ENCODE measurements around the gene IPP.
"Not testable (repeated sequence)": the region's sequence is repeated elsewhere in the genome, so short reads cannot be mapped to it uniquely, and the experiment has no call there.

IPP gene

DNA sequence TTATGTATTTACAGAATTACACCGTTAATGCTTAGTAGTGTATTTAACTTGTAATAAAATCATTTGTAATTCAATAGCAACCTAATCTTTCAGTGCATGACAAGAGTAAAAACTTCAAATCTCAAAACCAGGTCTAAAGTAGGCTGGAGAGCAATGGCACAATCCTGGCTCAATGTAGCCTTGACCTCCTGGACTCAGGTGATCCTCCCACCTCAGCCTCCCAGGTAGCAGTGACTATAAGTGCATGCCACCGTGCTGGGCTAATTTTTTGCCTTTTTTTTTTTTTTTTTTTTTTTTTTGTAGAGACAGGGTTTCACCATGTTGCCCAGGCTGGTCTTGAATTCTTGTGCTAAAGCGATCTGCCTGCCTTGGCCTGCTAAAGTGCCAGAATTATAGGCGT lies 11.3 kb downstream of the IPP start:
- DNase-seq, result no peak

DNA sequence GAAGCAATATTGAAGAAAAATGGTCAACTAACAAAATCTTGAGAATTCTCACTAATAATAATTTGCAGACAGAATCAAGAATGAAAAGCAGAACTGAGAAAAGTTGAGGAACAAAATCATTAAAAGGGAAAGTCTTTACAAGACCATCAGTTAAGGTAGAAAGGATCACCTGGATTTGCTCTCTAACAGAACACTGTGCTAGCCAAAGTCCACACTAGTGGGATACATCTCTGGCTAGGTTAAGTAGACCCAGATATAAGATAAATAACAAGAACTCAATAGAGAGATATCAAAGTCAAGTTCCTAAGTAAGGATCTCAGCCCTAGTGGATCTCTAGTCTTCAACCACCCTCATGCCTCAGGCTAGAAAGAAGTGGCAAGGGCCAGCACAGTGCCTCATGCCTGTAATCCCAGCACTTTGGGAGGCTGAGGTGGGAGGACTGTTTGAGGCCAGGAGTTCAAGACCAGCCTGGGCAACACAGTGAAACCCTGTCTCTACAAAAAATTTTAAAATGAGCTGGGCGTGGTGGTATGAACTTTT lies 19.6 kb downstream of the IPP start:
- no peak for DNase-seq

DNA sequence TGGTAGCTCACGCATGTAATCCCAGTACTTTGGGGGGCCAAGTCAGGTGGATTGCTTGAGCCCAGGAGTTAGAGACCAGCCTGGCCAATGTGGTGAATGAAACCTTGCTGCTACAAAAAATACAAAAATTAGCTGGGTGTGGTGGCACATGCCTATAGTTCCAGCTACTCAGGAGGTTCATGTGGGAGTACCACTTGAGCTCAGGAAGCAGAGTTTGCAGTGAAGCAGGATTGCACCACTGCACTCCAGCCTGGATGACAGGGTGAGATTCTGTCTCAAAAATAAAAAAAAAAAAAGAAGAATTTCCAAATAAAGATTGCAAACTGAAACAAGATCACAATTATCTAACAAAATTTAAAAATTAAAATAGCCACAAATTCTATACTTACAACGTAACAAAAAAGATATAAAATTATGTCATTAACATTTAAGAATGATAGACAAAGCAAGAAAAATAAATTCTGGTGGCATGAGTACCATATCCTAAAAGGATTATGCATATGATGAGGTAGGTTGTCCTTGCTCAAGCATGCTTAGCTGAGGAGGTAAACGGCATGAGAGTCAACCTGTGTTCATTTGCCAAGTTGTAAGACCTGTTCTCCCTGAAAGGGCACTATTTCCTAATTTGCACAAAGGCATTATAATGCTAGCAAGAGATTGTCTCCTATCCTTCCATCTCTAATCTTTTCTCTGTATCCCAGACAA lies 20.2 kb downstream of the IPP start:
- DNase-seq, result no peak

DNA sequence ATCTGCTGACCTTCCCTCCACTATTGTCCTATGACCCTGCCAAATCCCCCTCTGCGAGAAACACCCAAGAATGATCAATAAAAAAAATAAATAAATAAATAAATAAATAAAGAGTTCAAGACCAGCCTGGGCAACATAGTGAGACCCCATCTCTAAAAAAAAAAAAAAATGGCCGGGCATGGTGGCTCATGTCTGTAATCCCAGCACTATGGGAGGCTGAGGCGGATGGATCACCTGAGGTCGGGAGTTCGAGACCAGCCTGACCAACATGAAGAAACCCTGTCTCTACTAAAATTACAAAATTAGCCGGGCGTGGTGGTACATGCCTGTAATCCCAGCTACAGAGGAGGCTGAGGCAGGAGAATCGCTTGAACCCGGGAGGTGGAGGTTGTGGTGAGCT lies 24.4 kb downstream of the IPP start:
- not testable (repeated sequence) for DNase-seq

DNA sequence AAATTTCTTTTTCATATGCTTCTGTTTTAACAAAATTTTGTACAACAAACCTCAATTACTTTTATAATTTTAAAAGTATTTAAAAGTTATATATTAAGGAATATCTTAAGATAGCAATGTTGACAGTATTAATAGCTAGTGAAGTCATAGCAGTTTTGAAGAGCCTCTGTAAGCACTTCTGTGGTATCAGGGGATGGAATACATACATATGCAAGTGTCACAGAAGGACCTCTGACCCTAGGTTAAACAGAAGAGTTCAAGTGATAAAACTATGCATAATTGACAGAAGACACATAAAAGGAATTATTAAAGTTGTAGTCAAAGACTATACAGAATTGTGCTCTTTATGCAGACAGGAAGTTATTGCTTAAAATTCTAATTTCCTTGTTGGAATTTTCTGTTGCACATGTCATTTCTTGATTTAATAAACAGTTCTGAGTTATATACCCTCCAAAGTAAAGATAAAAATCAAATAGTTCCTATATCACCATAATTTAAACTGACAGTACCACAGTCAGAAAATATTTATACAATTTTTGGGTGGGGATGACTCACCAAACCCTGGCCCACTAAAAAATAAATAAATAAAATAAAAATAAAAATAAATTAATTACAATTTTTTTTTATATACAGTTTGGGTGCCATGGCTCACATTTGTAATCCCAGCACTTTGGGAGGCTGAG lies 27.1 kb downstream of the IPP start:
- no peak for DNase-seq

DNA sequence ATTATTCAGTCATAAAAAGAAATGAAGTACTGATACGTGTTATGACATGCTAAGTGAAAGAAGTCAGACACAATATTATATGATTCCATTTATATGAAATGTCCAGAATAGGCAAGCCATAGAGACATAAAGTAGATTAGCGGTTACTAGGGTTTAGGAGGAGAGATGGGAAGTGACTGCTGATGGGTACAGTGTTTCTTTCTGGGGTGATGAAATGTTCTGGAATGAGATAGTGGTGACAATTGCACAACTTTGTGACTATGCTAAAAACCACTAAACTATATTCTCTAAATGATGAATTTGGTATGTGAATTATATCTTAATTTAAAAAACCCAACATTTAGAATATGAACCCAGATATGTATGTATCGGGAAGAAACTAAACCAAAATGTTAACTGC lies 27.6 kb downstream of the IPP start:
- no peak for DNase-seq

DNA sequence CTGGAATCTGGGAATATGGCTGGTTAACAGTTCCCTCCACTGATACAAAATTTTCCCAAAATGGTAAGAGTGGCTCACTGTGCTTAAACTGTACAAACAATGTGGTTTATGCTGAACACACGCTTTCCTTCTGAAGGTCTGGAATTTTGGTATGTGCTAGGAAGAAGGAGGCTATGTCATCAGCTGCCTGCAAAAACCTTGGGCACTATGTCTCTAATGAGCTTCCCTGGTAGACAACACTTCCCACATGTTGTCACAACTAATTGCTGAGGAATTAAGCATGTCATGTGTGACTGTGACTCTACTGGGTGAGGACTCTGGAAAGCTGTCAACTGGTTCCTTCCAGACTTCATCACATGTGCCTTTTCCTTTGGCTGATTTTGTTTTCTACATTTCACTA lies 29.2 kb downstream of the IPP start:
- no peak for DNase-seq

DNA sequence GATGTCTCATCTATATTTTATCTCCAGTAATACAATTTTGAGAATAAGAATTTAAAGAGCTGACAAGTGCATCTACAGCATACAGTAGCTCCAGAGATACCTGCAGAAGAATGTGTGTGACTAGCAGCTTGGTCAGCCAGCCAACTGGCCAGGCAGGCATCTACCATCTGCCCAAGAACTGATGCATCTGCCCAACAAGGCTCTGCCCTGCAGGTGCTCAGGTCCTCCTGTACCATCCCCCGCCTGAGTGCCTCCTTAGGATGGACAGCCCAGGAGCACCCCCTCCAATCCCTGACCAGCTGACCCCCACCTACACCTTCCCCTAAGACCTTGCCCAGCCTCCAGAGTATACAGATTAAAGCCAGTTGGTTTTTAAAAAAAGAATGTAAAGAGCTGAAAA lies 32.2 kb downstream of the IPP start:
- DNase-seq, result no peak

DNA sequence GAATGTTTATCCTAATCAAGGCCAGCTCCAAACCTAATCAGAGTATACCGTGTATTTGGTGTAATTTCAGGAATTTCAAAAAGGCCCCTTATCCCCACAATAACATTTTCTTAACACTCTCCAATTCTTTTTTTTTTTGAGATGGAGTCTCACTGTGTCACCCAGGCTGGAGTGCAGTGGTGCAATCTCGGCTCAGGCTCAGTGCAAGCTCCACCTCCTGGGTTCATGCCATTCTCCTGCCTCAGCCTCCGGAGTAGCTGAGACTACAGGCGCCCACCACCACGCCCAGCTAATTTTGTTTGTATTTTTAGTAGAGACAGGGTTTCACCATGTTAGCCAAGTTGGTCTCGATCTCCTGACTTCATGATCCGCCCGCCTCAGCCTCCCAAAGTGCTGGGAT lies 33.1 kb downstream of the IPP start:
- DNase-seq, result not testable (repeated sequence)

DNA sequence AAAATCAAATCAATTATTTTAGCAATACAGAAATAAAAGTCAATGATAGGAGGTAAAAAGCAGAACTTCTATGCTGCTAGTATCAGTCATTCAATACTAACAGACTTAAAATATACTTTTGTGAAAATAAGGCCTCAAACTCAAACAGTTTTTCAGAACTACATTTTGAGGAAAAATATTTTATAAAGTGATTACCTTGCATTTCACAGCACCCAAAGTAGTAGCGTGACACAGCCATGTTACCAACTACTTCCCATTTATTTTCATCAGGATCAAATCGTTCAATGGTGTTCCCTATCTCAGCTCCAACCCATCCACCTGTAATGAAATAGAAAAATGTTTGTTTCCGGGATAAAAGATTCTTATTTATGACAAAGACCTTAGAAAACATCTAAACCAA lies 33.8 kb downstream of the IPP start:
- DNase-seq, result no peak

DNA sequence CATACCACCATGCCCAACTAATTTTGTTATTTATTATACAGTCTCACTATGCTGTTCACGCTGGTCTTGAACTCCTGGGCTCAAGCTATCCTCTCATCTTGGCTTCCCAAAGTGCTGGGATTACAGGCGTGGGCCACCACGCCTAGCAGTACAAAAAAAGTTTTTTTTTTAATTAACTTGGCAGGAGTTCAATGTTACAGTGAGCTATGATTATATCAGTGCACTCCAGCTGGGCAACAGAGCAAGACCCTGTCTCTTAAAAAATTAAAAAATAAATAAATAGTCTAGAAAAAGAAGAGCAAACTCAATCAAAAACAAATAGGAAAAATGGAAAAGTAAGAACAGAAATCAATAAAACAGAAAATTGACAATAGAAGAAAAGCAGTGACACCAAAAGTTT lies 36.7 kb downstream of the IPP start:
- DNase-seq, result no peak

DNA sequence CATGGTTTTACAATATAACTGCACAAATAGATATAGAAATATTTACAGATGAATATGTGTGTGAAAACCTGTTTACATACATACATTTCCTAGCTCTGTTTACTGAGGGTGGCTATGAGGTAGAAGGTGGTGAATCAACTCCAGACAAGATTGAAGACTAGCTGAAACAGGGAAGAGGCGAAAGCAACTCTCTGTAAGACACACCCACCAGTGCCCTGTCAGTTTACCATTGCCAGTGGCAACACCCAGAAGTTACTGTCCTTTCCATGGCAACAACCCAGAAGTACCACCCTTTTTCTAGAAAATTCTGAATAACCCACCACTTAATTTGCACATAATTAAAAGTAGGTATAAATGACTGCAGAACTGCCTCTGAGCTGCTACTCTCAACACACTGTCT lies 45.8 kb downstream of the IPP start:
- DNase-seq, result no peak

DNA sequence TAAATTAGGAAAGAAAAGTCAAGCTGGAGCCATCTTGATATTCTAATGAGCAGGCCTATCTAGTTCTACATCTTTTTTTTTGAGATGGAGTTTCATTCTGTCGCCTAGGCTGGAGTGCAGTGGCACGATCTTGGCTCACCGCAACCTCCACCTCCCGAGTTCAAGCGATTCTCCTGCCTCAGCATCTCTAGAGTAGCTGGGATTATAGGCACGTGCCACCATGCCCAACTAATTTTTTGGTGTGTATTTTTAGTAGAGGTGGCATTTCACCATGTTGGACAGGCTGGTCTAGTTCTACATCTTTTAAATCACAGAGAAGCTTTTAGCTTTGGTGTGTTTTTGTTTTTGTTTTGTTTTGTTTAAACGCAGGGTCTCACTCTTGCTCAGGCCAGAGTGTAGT lies 55.6 kb downstream of the IPP start:
- DNase-seq, result no peak

DNA sequence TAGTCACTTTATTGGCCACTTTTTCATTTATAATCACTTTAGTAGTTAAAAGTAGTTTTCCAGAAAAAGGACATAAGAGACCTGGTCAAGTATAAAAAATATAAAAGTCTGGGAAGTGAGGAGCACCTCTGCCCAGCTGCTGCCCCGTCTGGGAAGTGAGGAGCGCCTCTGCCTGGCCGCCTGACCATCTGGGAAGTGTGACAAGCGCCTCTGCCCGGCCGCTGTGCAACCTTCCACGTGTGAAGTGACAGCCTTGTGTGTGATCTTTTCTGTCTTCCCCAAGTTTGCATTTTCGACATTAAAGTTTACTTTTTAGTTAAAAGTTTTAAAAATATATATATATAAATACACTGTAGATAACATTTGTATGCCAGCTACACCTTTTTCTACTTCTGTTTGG lies 56.6 kb downstream of the IPP start:
- not testable (repeated sequence) for DNase-seq

DNA sequence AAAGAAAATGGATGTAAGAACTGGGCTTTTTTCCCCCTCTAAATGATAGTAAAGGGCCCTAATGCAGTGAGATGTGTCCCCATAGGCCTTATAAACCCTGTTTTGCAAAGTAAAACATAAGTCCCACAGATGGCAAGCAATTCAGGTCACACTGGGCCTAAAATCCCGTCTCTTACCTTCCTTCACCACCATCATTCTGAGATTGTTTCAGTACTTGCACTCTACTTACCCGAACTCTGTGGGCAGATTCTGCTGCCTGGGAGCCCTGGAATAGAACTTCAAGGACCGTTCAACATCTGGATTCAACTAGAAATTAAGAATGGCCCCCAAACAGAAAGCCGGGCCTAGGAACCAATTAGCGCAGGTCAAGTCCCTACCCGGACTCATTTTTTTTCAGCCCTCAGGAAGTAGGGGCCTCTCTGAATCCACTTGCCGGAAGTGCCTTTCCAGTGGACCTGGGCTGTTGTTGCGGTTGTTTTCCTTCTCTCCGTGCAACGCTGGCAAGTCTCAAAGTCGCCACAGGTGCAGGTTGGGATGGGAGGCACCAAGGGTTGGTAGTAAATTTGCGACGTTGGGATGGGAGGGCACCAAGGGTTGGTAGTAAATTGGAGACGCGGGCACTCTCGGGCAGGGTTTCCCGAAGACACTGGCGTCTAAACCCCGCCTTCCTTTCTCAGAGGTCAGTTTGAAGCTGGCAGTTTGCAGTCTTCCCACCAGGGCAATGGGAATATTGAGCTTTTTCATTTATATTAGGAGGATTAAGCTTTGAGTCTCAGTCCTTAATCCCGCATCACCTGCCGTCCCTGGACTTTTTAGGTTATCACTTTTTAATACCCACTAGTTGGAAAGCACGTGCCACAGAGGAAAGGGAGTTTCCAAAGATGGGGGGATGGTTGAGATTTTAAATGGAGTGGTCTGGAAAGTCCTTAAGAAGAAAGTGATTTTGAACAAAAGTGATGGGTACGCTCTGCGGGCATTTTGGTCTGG lies 62.4 kb downstream of the IPP start, which contains the start of gene TMEM69:
TSS of gene TMEM69 (plus strand) at position 428 of the 987 bp plus-strand sequence. CDS start 2,888 bp downstream, outside the sequence.
- DNase-seq, result peak; percentile 75

DNA sequence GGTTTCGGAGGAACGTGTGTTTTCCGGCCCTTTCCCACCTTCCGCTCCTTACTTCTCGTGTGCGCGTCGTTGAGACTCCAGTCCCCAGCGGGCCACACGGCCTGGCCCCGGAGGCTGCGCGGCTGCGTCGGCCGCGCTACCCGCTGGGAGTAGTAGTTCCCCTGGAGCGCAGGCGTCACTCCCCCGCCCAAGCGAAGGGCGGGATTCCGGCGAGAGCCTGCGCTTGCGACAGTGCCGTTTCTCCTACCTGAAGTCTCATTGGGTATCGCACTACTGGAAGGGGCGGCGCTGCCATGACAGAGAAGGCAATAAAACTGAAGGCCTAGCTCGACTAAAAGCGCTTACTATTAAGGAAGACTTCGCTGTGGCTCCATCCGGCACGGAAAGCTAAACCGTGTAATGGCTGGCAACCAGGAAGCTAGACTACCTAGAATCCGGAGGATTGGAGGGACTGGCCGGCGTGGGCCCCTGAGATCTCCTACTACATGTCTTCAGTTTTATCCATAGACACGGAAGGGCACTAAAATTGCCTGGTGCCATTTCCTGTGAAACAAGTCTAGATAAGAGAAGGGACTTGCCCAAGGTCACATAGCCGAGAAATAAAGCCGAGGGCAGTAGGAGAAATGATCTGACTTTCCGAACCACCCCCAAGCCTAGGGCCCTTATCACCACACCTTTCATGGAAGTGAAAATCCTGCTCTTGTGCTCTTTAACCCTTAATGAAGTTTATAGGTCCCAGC lies 63.3 kb downstream of the IPP start:
- peak; percentile 97 for DNase-seq

DNA sequence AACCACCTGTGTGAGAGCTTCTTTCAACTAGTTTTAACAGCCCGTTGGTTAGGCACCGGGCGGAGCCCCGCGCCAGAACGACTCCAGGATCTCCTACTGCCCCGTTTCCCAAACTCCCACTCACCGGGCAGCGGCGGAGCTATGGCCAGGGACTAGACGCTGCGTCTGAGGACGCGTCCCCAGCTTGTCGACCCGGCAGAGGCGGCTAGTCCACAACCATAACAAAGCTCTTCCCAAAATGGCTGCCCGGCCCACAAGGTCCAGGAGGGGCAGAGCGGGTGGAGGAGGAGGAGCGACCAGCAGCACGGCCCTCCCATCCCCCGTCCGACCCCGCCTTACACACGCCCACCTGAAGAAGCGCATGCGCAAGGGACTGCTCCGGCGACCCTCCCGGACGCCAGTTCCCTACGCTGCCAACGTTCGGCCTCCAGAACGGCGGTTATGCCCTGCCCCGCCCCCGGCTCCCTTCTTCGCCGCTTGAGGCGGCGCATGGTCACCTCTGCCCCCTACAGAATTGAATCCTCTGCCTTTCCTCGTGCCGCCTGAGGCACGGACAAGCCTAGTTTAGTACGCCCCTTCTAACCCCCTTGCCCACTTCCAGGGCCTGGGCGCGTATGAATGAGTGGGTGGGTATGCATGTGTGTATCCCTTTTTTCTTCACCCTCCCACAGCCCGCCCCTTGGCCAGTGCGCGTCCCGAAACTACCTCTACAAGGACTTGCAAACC lies 64.0 kb downstream of the IPP start, which contains the start of gene GPBP1L1:
TSS of gene GPBP1L1 (minus strand) at position 246 of the 726 bp plus-strand sequence. CDS start 27,446 bp downstream, outside the sequence.
- DNase-seq, result peak; percentile 95

DNA sequence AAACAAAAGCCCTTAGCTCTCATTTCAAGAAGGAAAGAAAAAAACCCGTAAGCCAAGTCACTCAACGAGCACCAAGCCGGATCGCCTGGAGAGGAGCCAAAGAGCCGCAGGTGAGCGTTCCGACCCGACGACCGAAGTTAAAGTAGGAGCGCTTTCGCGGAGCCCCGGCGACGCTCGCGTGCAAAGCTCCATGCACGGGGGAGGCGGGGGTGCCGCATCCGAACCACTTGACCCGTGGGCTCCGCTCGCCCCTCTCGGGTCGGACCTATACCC lies 64.5 kb downstream of the IPP start:
- peak; percentile 73 for DNase-seq

DNA sequence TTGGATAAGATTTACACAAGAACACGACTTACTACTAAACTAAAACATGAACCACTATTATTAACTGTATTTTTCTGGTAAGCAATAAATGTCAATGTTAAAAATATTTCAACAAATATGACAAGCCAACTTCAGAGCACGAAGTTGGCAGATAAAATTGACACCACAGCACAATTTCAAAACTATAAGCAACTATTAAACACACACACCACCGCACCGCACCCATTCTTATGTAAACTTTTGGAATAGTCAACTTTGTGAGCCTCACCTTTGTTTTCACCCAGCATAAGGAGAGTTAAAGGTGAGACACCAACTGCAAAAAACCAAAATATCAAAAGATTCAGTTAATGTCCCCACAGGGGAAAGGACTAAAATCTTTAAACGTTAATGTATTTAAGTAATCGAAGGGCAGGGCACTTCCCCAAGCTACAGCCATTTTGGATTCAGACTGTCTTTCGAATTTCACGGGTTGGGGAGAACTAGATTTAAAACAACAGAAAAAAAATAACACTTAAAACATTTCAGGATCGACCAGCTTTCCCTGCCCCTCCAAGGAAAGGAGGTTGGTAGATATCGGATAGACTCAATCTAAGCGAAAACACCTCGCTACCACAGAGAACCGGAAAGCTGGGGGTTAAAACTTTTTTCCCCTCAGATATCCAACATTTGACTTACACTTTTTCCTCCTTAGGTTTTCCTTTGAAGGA lies 65.0 kb downstream of the IPP start:
- DNase-seq, result no peak

DNA sequence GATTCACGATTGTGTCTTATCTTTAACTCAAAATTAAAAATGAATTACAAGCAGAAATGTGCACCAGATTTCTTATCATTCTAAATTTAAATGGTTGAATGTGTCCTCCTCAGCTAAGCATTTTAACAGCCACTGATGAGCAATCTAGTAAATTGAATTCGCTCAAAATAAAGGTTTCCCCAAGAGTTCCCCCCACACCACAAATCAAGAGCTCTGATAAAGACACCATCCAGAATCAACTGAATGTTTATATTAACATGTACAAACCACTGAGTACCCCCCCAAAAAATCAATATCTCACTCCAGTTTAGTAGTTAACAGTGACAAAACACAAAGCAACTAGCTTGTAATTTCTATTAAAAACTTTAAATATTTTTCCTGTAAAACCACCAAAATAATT lies 66.1 kb downstream of the IPP start:
- DNase-seq, result no peak

DNA sequence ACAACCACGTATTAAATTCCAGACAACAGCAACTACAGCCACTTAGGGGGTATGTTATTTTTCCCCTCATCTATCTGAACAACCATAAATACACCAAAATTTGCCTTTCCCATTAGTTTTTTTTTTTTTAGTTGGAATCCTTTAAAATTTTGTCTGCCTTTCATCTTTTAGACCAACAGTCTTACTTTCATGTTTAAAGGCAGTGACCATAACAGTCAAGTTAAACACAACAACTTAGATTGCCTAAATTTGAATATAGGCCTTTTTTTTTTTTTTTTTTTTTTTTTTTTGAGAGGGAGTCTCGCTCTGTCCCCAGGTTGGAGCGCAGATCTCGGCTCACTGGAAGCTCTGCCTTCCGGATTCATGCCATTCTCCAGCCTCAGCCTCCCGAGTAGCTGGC lies 67.5 kb downstream of the IPP start:
- no peak for DNase-seq
